KMS-11 (cell line): ENCODE measurements around the gene ADGB.

Source experiments
- H2AFZ ChIP-seq: fragments of 200-600 bp; sonication (generic); 2 replicates; pipeline ENCODE4 v1.6.1; 2016; ENCODE audit warnings: antibody characterized with exemption, mixed run types, low read depth
- H3K27ac ChIP-seq: fragments of 200-600 bp; sonication (generic); 2 replicates; pipeline ENCODE4 v1.6.1; 2016; ENCODE audit warnings: mild to moderate bottlenecking, mixed run types
- H3K27me3 ChIP-seq: fragments of 200-600 bp; sonication (generic); 2 replicates; pipeline ENCODE4 v1.6.1; 2017; ENCODE audit warnings: mild to moderate bottlenecking, low read depth, mixed run types, moderate library complexity; ENCODE audit not compliant: insufficient read depth
- H3K36me3 ChIP-seq: fragments of 200-600 bp; sonication (generic); 2 replicates; pipeline ENCODE4 v1.6.1; 2017; ENCODE audit warnings: mild to moderate bottlenecking, mixed run types; ENCODE audit not compliant: insufficient read depth
- H3K4me1 ChIP-seq: fragments of 200-600 bp; sonication (generic); 2 replicates; pipeline ENCODE4 v1.6.1; 2016; ENCODE audit warnings: mild to moderate bottlenecking, low read depth, mixed run types; ENCODE audit not compliant: poor library complexity, severe bottlenecking
- H3K4me2 ChIP-seq: fragments of 200-600 bp; sonication (generic); 2 replicates; pipeline ENCODE4 v1.7.0; 2016; ENCODE audit warnings: mild to moderate bottlenecking, mixed run types
- H3K4me3 ChIP-seq: fragments of 200-600 bp; sonication (generic); IDR thresholded peaks from 2 replicates; pipeline ENCODE4 v1.6.1; 2017; ENCODE audit warnings: low read depth, low read length, mixed read lengths; ENCODE audit not compliant: insufficient read depth
- H3K79me2 ChIP-seq: fragments of 200-600 bp; sonication (generic); 2 replicates; pipeline ENCODE4 v1.6.1; 2016; ENCODE audit warnings: low read depth, mixed run types; ENCODE audit not compliant: insufficient read depth
- H3K9ac ChIP-seq: fragments of 200-600 bp; sonication (generic); 2 replicates; pipeline ENCODE4 v1.6.1; 2016; ENCODE audit warnings: mild to moderate bottlenecking, mixed run types
- H4K20me1 ChIP-seq: fragments of 200-600 bp; sonication (generic); 2 replicates; pipeline ENCODE4 v1.6.1; 2016; ENCODE audit warnings: mild to moderate bottlenecking, mixed run types; ENCODE audit not compliant: insufficient read depth
- CTCF ChIP-seq: fragments of 200-600 bp; sonication (generic); conservative IDR thresholded peaks from 2 replicates; pipeline ENCODE4 v1.6.1; 2017; ENCODE audit warnings: low read depth, mild to moderate bottlenecking, antibody characterized with exemption, low read length, moderate library complexity, mixed read lengths

ADGB gene

DNA sequence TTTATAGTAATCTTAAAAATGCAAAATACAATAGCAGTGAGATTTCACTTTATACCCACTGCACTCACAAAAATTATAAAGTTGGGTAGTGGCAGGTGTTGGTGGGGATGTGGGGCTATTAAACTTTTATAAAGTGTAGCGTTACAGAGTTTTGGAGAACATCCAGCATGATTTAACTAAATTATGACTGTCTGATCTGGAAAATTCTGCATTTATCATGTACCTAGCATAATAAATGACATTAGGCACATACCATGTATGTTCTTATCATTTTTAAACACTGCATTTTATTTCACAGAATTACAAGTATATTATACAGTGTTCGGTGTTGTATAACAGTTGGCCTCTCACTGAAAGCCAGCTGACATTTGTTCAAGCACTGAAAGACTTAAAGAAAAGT, 169.9 kb downstream of the ADGB start:
- no peaks in the 10 kb centered on the region for H3K27me3 ChIP-seq
- H3K36me3 ChIP-seq, result no peaks in the 10 kb centered on the region
- no peak overlapping the region for H3K4me3 ChIP-seq
- H4K20me1 ChIP-seq, result no peaks in the 10 kb centered on the region
- H3K9ac ChIP-seq, result no peak overlapping the region
- no peaks in the 10 kb centered on the region for H3K4me1 ChIP-seq
- H3K4me2 ChIP-seq, result no peak overlapping the region
- H3K27ac ChIP-seq, result no peak overlapping the region
- no peak overlapping the region for H2AFZ ChIP-seq
- H3K79me2 ChIP-seq, result no peaks in the 10 kb centered on the region
- TF ChIP-seq CTCF, result no peak

- Histone ChIP-seq H3K27me3 (no peaks in the 10 kb centered on the region), H3K4me3 (no peak overlapping the region), H3K36me3 (no peaks in the 10 kb centered on the region), H3K4me2 (no peak overlapping the region), H3K79me2 (no peaks in the 10 kb centered on the region), H3K27ac (no peak overlapping the region), H3K9ac (no peak overlapping the region), H2AFZ (no peak overlapping the region), H4K20me1 (no peaks in the 10 kb centered on the region), H3K4me1 (no peaks in the 10 kb centered on the region)
- TF ChIP-seq CTCF, result no peak
These were observed 171.6 kb downstream of the ADGB start for GRCh38 chr6:146770275-146770964.

DNA sequence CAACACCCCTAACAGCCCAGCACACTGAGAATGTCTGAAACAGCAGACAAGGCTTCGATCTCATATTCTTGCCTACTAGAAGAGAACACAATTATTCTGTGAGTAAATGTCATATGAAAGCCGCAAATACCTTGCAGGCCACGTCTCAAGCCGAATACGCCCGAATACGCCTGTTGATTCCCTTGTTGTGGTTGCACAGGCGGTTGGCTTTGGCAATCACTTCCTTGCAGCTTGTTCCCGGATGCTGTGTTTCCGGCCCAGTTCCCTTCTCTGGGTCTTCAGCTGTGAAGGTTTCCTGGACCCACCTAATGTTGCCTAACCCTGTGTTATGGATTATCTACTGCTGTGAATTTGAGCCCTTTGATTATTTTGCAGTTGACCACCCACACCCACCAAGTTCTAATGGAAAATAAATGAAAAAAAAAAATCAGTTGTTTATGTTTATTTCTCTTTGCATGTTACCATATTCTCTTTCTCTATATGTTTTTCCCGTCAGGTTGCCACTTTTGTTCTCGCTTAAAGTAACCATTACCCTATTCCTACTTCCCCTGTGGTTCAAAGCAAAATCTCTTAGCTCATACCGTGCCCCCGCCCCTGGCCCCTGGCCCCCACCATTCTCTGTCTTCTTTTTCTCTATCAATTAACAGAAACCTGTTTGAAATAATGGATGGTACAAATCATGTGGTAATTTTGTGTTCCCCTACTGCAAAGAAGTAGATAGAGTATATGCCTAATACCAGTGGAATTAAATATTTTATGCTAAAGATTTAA, 172.4 kb downstream of the ADGB start:
- H3K36me3 ChIP-seq, result no peaks in the 10 kb centered on the region
- no peaks in the 10 kb centered on the region for H3K4me1 ChIP-seq
- H3K27ac ChIP-seq, result no peak overlapping the region
- no peak overlapping the region for H2AFZ ChIP-seq
- H3K27me3 ChIP-seq, result no peaks in the 10 kb centered on the region
- no peaks in the 10 kb centered on the region for H4K20me1 ChIP-seq
- H3K79me2 ChIP-seq, result no peaks in the 10 kb centered on the region
- H3K9ac ChIP-seq, result no peak overlapping the region
- no peak for TF ChIP-seq CTCF
- no peak overlapping the region for H3K4me3 ChIP-seq
- H3K4me2 ChIP-seq, result no peak overlapping the region

DNA sequence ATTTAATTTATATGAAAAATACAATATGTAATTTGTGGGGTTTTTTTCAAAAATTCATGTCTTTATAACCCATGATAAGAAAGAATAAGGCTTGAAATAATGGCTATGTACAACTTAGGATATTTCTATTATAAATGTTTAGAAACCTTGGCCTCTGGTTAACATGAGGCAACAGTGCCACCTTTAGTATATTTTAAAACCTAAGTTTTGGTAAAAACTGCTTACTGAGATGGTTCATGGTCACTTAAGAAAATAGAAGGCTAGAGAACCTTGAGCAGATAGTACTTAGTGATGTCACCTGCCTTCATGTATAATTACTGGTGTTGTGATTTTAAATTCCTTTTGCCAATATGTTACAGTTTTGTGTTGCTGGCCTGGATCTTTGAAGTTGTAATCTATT, 176.4 kb downstream of the ADGB start:
- no peak overlapping the region for H3K9ac ChIP-seq
- H3K36me3 ChIP-seq, result no peaks in the 10 kb centered on the region
- no peaks in the 10 kb centered on the region for H4K20me1 ChIP-seq
- H2AFZ ChIP-seq, result no peak overlapping the region
- TF ChIP-seq CTCF, result no peak
- H3K4me2 ChIP-seq, result no peak overlapping the region
- H3K27me3 ChIP-seq, result no peaks in the 10 kb centered on the region
- H3K4me3 ChIP-seq, result no peak overlapping the region
- H3K79me2 ChIP-seq, result no peaks in the 10 kb centered on the region
- H3K27ac ChIP-seq, result no peak overlapping the region
- H3K4me1 ChIP-seq, result no peaks in the 10 kb centered on the region
